ENCODE data around the gene PDZD4. TPM values are rescaled to one million over a fixed set of nuclear protein-coding genes. Genes with fewer than 3 reads are reported as not detected.

PDZD4 gene
- total and polyA plus RNA-seq, 10 of the 15 experiments (the other 5 are each of a cell fraction or from before 2014, with no cell fraction given) = 0.01 to 0.15 (median 0.04) TPM; not detected in 6

GRCh38 chrX:153763989-153764755 lies 66.2 kb downstream of the PDZD4 start, which contains the start of gene PLXNB3 (continued):
- no peak for TF ChIP-seq ZNF592 (IDR thresholded peaks at IDR 0.05)
- 0 out of 2 replicates have a peak, but pooled peaks have one; percentile 32 for TF ChIP-seq SMARCA5 (IDR thresholded peaks at IDR 0.05)
- peak; percentile 37; the same call in 1 of the 2 replicates for TF ChIP-seq LARP7 (IDR thresholded peaks at IDR 0.05)
- no peak for TF ChIP-seq MAX (IDR thresholded peaks at IDR 0.05; ENCODE audit: low read depth, low read length)

GRCh38 chrX:153763298-153763932 lies 66.9 kb downstream of the PDZD4 start:
- no TSS peak for BruUV-seq (replicated peaks)
- no peak for ATAC-seq
- FAIRE-seq = no peak
- RAD21 ChIA-PET (ENCODE audit: unreplicated experiment) = no interaction called here
- no peak overlapping the region for H3K4me3 ChIP-seq
- no peak for DNase-seq (ENCODE audit: low read depth, low spot score)
- no peaks in the 10 kb centered on the region for H3K27me3 ChIP-seq (replicated peaks in 1 of 2; ENCODE audit: control insufficient read depth in 2 of 2, insufficient read depth in 2 of 2, low read length in 1 of 2)
- SMC1A ChIA-PET (ENCODE audit: uncharacterized antibody, unreplicated experiment) = no interaction called here
- no peak overlapping the region for H3K4me2 ChIP-seq (ENCODE audit: control insufficient read depth, insufficient read depth)
- CTCF ChIA-PET = interaction anchor here (0.6 to 2.3 kb wide), 9 partner anchors 10 to 205 kb away, joined by 3 to 26 read pairs (median 4); partner anchors contain the start of gene SLC6A8
- H3K79me2 ChIP-seq (ENCODE audit: control insufficient read depth, insufficient read depth, low read length) = no peaks in the 10 kb centered on the region
- WGBS (ENCODE audit: insufficient coverage, insufficient replicate concordance, low lambda C conversion rate, missing lambda C conversion rate) = 49% methylated on average over 18 of the region's 18 CpGs
- POLR2A ChIA-PET = no interaction called here
- intact Hi-C loops (cut with micrococcal nuclease; ENCODE audit: unreplicated experiment) = loop anchor here (5.0 kb wide), 1 partner anchor 289 kb away; no protein-coding TSS in a partner anchor
- no peak overlapping the region for H3K27ac ChIP-seq (ENCODE audit: control insufficient read depth, insufficient read depth)
- H3K4me1 ChIP-seq (ENCODE audit: control insufficient read depth, insufficient read depth, low read length) = no peaks in the 10 kb centered on the region
- H3K9ac ChIP-seq (ENCODE audit: control insufficient read depth, insufficient read depth, low read length) = no peak overlapping the region
- H4K20me1 ChIP-seq (ENCODE audit: control insufficient read depth, insufficient read depth) = no peaks in the 10 kb centered on the region
- no peaks in the 10 kb centered on the region for H3K9me3 ChIP-seq (replicated peaks; ENCODE audit: control insufficient read depth, insufficient read depth, low read length)
- in situ Hi-C loops (cut with MboI) = loop anchor here (5.0 kb wide), 1 partner anchor 199 kb away; no protein-coding TSS in a partner anchor
- no peak overlapping the region for H2AFZ ChIP-seq (ENCODE audit: control insufficient read depth, low read depth, low read length)
- no peaks in the 10 kb centered on the region for H3K36me3 ChIP-seq (ENCODE audit: control insufficient read depth in 2 of 2, insufficient read depth in 2 of 2, low read length in 1 of 2)
- no peak for TF ChIP-seq EGR1 (IDR thresholded peaks at IDR 0.05; ENCODE audit: borderline replicate concordance in 1 of 2, low read depth in 2 of 2, low read length in 2 of 2)
- TF ChIP-seq ZNF687 (IDR thresholded peaks at IDR 0.05) = no peak
- no peak for TF ChIP-seq EZH2 (IDR thresholded peaks at IDR 0.05; ENCODE audit: borderline replicate concordance, control insufficient read depth, low read depth, low read length)
- TF ChIP-seq PML (IDR thresholded peaks at IDR 0.05; ENCODE audit: low read length) = no peak
- no peak for TF ChIP-seq TCF3 (IDR thresholded peaks at IDR 0.05; ENCODE audit: borderline replicate concordance, insufficient read depth, low read depth, low read length)
- TF ChIP-seq PAX8 (IDR thresholded peaks at IDR 0.05) = no peak
- TF ChIP-seq ZNF384 (IDR thresholded peaks at IDR 0.05; ENCODE audit: borderline replicate concordance, low read depth, low read length) = no peak
- TF ChIP-seq DPF2 (IDR thresholded peaks at IDR 0.05) = no peak
- TF ChIP-seq JUNB (IDR thresholded peaks at IDR 0.05) = no peak

Data from GM12878 (cell line).